Osteoblast (primary cell): ENCODE measurements around the gene DUSP22. TPM values are rescaled to one million over a fixed set of nuclear protein-coding genes. Genes with fewer than 3 reads are reported as not detected.
A peak's percentile ranks its signal among the peaks of the same experiment; 100 is the strongest.

ENCODE experiments used
- DNase-seq: peaks from one replicate; pipeline ENCODE4 v3.0.0; 2011; ENCODE audit warnings: low spot score, mixed read lengths; ENCODE audit not compliant: insufficient read length; ENCODE audit errors: missing footprints
- H2AFZ ChIP-seq: 2 replicates; pipeline ENCODE4 v1.6.0; 2011; ENCODE audit warnings: mild to moderate bottlenecking, low read length
- H3K27ac ChIP-seq: 2 replicates; pipeline ENCODE4 v1.5.1; 2011; ENCODE audit warnings: mild to moderate bottlenecking, low read depth, low read length, moderate library complexity
- H3K27me3 ChIP-seq: 2 replicates; pipeline ENCODE4 v1.6.0; 2012; ENCODE audit warnings: mild to moderate bottlenecking, control low read depth, inconsistent platforms, low read length, moderate library complexity; ENCODE audit not compliant: insufficient read depth
- H3K36me3 ChIP-seq: 2 replicates; pipeline ENCODE4 v1.5.1; 2011; ENCODE audit warnings: mild to moderate bottlenecking, low read length, control low read depth, moderate library complexity; ENCODE audit not compliant: insufficient read depth
- H3K4me1 ChIP-seq: 2 replicates; pipeline ENCODE4 v1.5.1; 2011; ENCODE audit warnings: mild to moderate bottlenecking, low read length, control low read depth, moderate library complexity; ENCODE audit not compliant: insufficient read depth
- H3K4me2 ChIP-seq: 2 replicates; pipeline ENCODE4 v1.6.0; 2011; ENCODE audit warnings: mild to moderate bottlenecking, low read length; ENCODE audit not compliant: insufficient read depth
- H3K4me3 ChIP-seq: fragments of 200-600 bp; sonication (generic); 3 replicates; pipeline ENCODE4 v1.5.1; 2012; ENCODE audit warnings: mild to moderate bottlenecking, low read length, inconsistent platforms; ENCODE audit not compliant: insufficient read depth
- H3K79me2 ChIP-seq: 2 replicates; pipeline ENCODE4 v1.6.0; 2012; ENCODE audit warnings: mild to moderate bottlenecking, low read length, control low read depth, inconsistent platforms; ENCODE audit not compliant: insufficient read depth
- H3K9me3 ChIP-seq: 2 replicates; pipeline ENCODE4 v1.5.1; 2011; ENCODE audit warnings: low read depth, low read length, control low read depth
- H4K20me1 ChIP-seq: 2 replicates; pipeline ENCODE4 v1.6.0; 2012; ENCODE audit warnings: mild to moderate bottlenecking, low read length, control low read depth; ENCODE audit not compliant: insufficient read depth
- total RNA-seq: library from RNA; depleted of rRNA; stranded (reverse); fragments of >200 nt; gene quantifications from 2 replicates; pipeline ENCODE4 v1.2.3, GENCODE V29; 2012
- TF ChIP-seq, protein P1 (sequence below): IDR thresholded peaks from 2 replicates; pipeline ENCODE4 v1.5.1; 2011; ENCODE audit warnings: mild to moderate bottlenecking, low read depth, low read length, moderate library complexity; ENCODE audit errors: extremely low read depth

The DUSP22 gene
- total RNA-seq, 1 donor = 18.1 TPM

GRCh38 chr6:390914-391558, 98.7 kb downstream of the DUSP22 start:
- H3K27me3 ChIP-seq = peaks cover 77% of the 10 kb centered on the region
- peak overlapping the region; percentile 25 for H3K4me3 ChIP-seq
- no peaks in the 10 kb centered on the region for H3K36me3 ChIP-seq
- peak overlapping the region; percentile 43 for H3K4me2 ChIP-seq
- no peaks in the 10 kb centered on the region for H3K79me2 ChIP-seq
- H4K20me1 ChIP-seq = no peaks in the 10 kb centered on the region
- H3K4me1 ChIP-seq = peaks cover 3% of the 10 kb centered on the region
- TF ChIP-seq, protein P1, sequence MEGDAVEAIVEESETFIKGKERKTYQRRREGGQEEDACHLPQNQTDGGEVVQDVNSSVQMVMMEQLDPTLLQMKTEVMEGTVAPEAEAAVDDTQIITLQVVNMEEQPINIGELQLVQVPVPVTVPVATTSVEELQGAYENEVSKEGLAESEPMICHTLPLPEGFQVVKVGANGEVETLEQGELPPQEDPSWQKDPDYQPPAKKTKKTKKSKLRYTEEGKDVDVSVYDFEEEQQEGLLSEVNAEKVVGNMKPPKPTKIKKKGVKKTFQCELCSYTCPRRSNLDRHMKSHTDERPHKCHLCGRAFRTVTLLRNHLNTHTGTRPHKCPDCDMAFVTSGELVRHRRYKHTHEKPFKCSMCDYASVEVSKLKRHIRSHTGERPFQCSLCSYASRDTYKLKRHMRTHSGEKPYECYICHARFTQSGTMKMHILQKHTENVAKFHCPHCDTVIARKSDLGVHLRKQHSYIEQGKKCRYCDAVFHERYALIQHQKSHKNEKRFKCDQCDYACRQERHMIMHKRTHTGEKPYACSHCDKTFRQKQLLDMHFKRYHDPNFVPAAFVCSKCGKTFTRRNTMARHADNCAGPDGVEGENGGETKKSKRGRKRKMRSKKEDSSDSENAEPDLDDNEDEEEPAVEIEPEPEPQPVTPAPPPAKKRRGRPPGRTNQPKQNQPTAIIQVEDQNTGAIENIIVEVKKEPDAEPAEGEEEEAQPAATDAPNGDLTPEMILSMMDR = no peak
- H3K27ac ChIP-seq = no peak overlapping the region
- no peaks in the 10 kb centered on the region for H3K9me3 ChIP-seq
- peak; percentile 91 for DNase-seq
- no peak overlapping the region for H2AFZ ChIP-seq

- peak; percentile 75 for DNase-seq
- TF ChIP-seq, protein P1 = no peak
- Histone ChIP-seq H3K36me3 (no peaks in the 10 kb centered on the region), H2AFZ (no peak within 1 kb of the TSS), H3K4me3 (peak within 1 kb of the TSS; percentile 25), H3K27me3 (peaks cover 81% of the 10 kb centered on the region), H3K4me2 (peak within 1 kb of the TSS; percentile 43), H3K4me1 (peaks cover 3% of the 10 kb centered on the region), H3K27ac (no peak within 1 kb of the TSS), H3K9me3 (no peaks in the 10 kb centered on the region), H3K79me2 (no peaks in the 10 kb centered on the region), H4K20me1 (no peaks in the 10 kb centered on the region)
These were observed 99.5 kb downstream of the DUSP22 start, which contains the start of gene IRF4 for GRCh38 chr6:391559-392440. Gene IRF4 (plus strand): TSS chr6:391752. CDS start chr6:393153, 1,401 bp downstream.

- no peak overlapping the region for H3K4me3 ChIP-seq
- H4K20me1 ChIP-seq = no peaks in the 10 kb centered on the region
- no peak overlapping the region for H2AFZ ChIP-seq
- H3K27ac ChIP-seq = no peak overlapping the region
- peaks cover 3% of the 10 kb centered on the region for H3K4me1 ChIP-seq
- peaks cover 80% of the 10 kb centered on the region for H3K27me3 ChIP-seq
- peak; percentile 79 for DNase-seq
- TF ChIP-seq, protein P1 = no peak
- H3K36me3 ChIP-seq = no peaks in the 10 kb centered on the region
- H3K79me2 ChIP-seq = no peaks in the 10 kb centered on the region
- H3K4me2 ChIP-seq = no peak overlapping the region
- no peaks in the 10 kb centered on the region for H3K9me3 ChIP-seq
These were observed 100.4 kb downstream of the DUSP22 start for GRCh38 chr6:392441-393390.
